ENCODE data around the gene ME1.

DNA sequence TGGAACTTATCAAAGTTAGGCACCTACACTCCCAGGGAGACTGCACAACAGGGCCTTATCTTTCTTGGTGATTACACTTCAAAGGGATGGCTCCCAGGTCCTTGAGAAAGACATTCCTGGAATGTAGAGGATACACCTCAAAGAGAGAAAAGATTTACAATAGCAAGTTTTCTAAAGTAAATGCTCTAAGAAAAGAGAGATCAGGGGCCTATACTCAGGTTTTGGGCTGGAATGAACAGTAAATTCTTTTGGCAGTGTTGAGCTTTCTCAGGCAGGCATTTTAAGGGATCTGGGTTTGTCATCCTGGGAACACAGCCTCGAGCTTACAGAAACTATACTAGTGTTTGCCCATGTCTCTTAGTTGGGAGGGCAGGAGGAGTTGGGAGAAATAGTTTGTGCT lies 31.7 kb upstream of the ME1 start:
- TF ChIP-seq, protein P1, sequence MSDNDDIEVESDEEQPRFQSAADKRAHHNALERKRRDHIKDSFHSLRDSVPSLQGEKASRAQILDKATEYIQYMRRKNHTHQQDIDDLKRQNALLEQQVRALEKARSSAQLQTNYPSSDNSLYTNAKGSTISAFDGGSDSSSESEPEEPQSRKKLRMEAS (IDR thresholded peaks at IDR 0.05) = no peak
- TF ChIP-seq, protein P2, sequence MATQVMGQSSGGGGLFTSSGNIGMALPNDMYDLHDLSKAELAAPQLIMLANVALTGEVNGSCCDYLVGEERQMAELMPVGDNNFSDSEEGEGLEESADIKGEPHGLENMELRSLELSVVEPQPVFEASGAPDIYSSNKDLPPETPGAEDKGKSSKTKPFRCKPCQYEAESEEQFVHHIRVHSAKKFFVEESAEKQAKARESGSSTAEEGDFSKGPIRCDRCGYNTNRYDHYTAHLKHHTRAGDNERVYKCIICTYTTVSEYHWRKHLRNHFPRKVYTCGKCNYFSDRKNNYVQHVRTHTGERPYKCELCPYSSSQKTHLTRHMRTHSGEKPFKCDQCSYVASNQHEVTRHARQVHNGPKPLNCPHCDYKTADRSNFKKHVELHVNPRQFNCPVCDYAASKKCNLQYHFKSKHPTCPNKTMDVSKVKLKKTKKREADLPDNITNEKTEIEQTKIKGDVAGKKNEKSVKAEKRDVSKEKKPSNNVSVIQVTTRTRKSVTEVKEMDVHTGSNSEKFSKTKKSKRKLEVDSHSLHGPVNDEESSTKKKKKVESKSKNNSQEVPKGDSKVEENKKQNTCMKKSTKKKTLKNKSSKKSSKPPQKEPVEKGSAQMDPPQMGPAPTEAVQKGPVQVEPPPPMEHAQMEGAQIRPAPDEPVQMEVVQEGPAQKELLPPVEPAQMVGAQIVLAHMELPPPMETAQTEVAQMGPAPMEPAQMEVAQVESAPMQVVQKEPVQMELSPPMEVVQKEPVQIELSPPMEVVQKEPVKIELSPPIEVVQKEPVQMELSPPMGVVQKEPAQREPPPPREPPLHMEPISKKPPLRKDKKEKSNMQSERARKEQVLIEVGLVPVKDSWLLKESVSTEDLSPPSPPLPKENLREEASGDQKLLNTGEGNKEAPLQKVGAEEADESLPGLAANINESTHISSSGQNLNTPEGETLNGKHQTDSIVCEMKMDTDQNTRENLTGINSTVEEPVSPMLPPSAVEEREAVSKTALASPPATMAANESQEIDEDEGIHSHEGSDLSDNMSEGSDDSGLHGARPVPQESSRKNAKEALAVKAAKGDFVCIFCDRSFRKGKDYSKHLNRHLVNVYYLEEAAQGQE (IDR thresholded peaks at IDR 0.05; ENCODE audit: low read depth) = no peak
- TF ChIP-seq ZFX (IDR thresholded peaks at IDR 0.05) = no peak
- TF ChIP-seq TCF7L2 (IDR thresholded peaks at IDR 0.05; ENCODE audit: borderline replicate concordance, extremely low read depth, insufficient read depth, insufficient read length) = no peak
- no peak for TF ChIP-seq YY1 (IDR thresholded peaks at IDR 0.05; ENCODE audit: extremely low read depth, insufficient replicate concordance, low read depth, low read length)
- TF ChIP-seq, protein P3, sequence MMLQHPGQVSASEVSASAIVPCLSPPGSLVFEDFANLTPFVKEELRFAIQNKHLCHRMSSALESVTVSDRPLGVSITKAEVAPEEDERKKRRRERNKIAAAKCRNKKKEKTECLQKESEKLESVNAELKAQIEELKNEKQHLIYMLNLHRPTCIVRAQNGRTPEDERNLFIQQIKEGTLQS (IDR thresholded peaks at IDR 0.05) = no peak
